ENCODE measurements around the gene EEF2K.
"Not testable (repeated sequence)": the region's sequence is repeated elsewhere in the genome, so short reads cannot be mapped to it uniquely, and the experiment has no call there.

Gene EEF2K

GRCh38 chr16:22189473-22190080, 16.5 kb upstream of the EEF2K start:
- DNase-seq (ENCODE audit: low read depth in 2 of 2): no peak

- DNase-seq (ENCODE audit: low read depth in 2 of 2): peak; percentile 89
Measured at GRCh38 chr16:22190081-22190775, 15.8 kb upstream of the EEF2K start.

GRCh38 chr16:22190776-22191531, 15.1 kb upstream of the EEF2K start:
- peak; percentile 97 to 98 for DNase-seq (ENCODE audit: low read depth in 2 of 2)

- DNase-seq (ENCODE audit: low read depth in 2 of 2): no peak
Measured at GRCh38 chr16:22191532-22192260, 14.4 kb upstream of the EEF2K start.

GRCh38 chr16:22192261-22193062, 13.6 kb upstream of the EEF2K start:
- peak; percentile 53 to 60 for DNase-seq (ENCODE audit: low read depth in 2 of 2)

GRCh38 chr16:22193063-22193411, 13.0 kb upstream of the EEF2K start:
- DNase-seq (ENCODE audit: low read depth in 2 of 2): no peak

GRCh38 chr16:22194707-22195444, 11.2 kb upstream of the EEF2K start:
- DNase-seq (ENCODE audit: low read depth in 2 of 2): no peak

GRCh38 chr16:22195445-22195694, 10.7 kb upstream of the EEF2K start:
- DNase-seq (ENCODE audit: low read depth in 2 of 2): no peak

- DNase-seq (ENCODE audit: low read depth in 2 of 2): peak; percentile 75 to 80
Measured at GRCh38 chr16:22195695-22196558, 10.2 kb upstream of the EEF2K start.

- DNase-seq (ENCODE audit: low read depth in 2 of 2): not testable (repeated sequence)
Measured at GRCh38 chr16:22196559-22197168, 9.4 kb upstream of the EEF2K start.

- no peak for DNase-seq (ENCODE audit: low read depth in 2 of 2)
Measured at GRCh38 chr16:22198547-22199293, 7.4 kb upstream of the EEF2K start.

GRCh38 chr16:22202261-22202637, 3.8 kb upstream of the EEF2K start:
- no peak for DNase-seq (ENCODE audit: low read depth in 2 of 2)

- DNase-seq (ENCODE audit: low read depth in 2 of 2): no peak
Measured at GRCh38 chr16:22203091-22203490, 3.0 kb upstream of the EEF2K start.

- DNase-seq (ENCODE audit: low read depth in 2 of 2): no peak
Measured at GRCh38 chr16:22204091-22204655, 1.9 kb upstream of the EEF2K start.

GRCh38 chr16:22205577-22206012, 483 bp upstream of the EEF2K start:
- no peak for DNase-seq (ENCODE audit: low read depth in 2 of 2)

- DNase-seq (ENCODE audit: low read depth in 2 of 2): peak; percentile 63 to 67
Measured at GRCh38 chr16:22206842-22207714, 1.0 kb downstream of the EEF2K start.

GRCh38 chr16:22207715-22208360, 1.8 kb downstream of the EEF2K start:
- no peak for DNase-seq (ENCODE audit: low read depth in 2 of 2)

Measured in stimulated activated CD8-positive, alpha-beta memory T cell treated with anti-CD3 and anti-CD28 coated beads, Interleukin-15, amount 100 ng/mL, for 4 hours (primary cell).